NCI-H748 treated with DMSO at 0.1 percent for 48 hours (cell line): ENCODE measurements around the gene STEAP3.

ENCODE experiments used
- DNase-seq: peaks from one replicate; lab custom pipeline; 2025; lab: John Stamatoyannopoulos, UW

The STEAP3 gene

GRCh38 chr2:119294671-119295070 is 71.0 kb downstream of the STEAP3 start:
- DNase-seq = no peak

DNA sequence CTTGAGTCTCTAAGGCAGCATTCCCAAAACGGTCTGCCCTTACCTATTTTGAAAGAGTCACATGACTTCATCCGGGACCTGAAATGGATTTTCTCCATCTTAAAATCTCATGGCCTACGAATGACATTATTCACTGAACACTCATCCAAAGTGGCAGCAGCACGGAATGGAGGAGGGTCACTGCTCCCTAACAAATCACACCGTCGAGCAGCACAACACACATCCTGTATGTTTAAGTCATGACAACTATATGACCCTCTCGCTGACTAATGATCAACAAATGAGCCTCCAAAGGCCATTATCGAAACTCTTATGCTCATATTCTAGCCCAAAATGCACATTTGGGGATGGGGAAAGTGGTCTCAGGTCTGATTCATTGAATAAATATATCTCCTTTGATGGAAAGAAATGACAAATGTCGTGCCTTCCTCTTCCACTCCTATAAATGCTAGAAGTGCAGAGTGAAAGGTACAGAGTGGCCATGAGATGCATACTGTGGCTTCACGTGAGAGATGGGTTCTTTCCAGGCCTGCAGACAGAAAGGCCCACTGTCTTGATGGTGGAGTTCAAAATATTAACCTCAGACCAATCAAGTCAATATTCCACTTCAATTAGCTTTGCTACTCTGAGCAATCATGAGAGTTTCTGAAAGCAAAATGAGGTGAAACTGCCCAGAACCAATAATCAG is 72.2 kb downstream of the STEAP3 start:
- no peak for DNase-seq

DNA sequence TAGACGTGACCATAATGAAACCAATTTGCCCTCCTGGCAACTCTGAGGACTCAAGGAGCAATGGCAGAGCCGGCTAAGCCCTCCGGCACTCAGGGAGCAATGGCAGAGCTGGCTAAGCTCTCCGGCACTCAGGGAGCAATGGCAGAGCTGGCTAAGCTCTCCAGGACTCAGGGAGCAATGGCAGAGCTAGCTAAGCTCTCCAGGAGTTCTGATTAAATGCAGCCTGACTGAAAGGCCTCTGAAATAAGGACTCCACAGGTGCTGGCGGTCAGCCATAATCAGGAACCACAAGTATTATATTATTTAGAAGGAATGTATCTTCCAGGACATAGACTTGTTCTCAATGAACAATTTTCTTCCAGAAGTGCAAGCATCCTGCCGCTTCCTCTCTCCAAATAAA is 77.8 kb downstream of the STEAP3 start:
- no peak for DNase-seq

GRCh38 chr2:119304847-119305246 is 81.2 kb downstream of the STEAP3 start:
- DNase-seq = no peak

DNA sequence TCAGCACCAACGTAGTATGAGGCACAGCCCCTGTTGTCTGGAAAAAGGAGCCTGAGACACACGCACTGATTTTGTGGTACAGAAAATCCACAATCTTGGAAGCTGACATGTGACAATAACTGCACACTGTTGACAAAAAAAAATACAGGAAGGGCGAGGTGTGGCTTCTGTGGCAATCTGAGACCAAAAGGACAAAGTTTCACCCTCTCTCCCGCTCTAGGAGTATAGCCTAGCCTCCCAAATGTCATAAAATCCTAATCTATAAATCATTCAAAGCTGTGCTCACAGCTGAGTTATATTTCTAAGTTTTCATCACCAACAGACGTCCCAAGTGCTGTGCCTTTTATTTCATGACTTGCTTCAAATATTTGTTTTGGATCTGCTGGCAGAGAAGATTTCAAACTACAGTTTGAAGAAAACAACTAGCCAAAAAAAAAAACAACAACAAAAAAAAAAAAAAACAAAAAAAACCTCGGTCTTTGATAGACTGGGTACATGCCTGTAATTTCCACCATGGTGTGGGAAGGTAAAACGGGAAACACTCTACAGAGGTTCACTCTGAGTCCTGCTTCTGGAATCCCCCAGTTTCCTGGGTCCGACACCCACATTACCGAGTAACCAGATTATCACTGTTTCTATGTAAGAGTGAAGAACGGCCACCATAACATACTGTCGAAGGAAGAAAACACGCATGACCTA is 82.0 kb downstream of the STEAP3 start:
- DNase-seq = no peak

- DNase-seq = no peak
Measured at GRCh38 chr2:119306196-119306590, 82.6 kb downstream of the STEAP3 start.

DNA sequence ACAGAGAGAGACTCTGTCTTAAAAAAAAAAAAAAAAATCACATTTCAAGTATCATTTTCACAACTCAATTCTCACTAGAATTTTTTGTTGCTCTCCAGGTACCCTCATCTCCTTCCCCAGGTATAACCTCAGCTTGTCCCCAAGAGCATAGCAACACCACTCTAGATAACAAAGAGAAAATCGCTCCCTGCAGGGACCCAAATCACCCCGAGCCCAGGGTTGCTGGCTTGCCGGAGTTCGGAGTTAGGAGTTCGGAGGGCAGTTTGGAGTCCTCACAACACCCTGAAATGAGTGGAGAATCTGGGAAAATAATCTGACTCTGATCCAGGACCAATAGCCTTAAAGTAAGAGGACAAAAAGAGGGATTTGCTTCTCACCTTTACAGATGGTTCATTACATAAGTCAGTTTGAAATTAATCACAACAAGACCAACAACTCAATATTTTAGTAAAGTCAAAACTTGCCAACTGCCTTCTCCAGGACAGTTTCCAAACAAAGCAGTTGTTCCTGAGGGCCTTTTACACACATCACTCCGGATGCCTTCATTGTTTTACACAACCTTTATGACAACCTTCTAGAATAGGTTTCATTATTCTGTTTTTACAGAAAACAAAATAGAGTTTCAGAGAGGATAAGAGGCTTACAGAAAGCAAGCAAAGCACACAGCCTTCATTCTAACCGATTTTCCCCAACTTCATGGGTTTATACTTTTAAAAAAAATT is 83.9 kb downstream of the STEAP3 start:
- no peak for DNase-seq

DNA sequence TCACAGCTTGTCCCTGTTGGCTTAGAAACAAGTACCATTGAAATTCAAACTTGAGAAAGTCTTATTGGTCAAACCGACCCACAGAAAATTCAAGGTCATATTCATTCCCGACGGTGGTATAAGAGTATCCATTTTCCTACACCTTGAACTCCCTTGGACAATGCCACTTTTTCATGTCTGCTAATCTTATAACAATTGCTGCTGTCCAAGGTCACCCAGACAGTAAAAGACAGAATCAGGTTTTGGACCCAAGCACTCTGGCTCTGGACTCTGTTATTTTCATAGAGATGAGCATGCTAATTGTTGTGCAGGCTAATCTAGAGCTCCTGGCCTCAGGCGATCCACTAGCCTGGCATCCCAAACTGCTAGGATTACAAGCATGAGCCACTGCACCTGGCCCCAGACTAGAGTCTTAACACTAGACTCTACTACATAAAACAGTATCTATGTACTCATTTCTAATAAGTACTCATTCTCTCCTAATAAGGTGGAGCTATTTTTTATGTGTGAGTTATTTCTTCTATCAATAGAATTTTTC is 85.2 kb downstream of the STEAP3 start:
- no peak for DNase-seq

DNA sequence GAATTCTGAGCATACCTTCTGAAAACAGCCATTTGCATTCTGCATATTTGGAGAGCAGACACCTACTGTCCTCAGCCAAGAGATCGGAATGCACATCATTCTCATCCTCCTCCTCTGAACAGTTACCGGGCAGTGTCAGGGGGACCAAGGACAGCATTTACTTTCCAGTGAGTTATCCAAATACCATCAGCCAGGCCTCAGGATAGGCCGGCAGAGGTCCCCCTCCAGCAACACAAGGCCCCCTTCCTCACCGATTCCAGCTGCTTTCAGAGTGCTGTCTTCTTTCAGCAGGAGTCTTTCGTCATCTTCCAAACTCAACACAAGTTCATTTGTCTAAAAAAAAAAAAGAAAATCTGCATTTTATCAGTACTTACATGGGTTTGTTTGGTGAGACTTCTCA is 87.7 kb downstream of the STEAP3 start:
- no peak for DNase-seq

DNA sequence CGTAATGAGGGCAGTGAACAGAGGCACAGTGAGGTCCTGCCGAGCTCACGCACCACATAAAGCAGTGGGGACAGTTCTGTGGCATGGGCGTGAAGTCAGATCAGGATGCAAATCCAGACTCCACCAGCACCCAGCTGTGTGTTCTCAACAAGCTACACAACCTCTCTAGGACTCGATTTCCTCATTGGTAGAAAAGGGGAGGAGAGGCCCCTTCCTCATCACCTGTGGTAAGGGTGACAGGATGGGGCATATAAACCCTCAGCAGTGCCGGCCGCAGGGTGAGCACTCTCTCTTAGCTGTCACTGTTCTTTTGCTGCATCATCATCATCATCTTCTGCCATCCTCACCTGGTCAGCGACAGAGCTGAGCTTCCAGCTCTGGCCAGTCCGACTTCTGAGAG is 88.2 kb downstream of the STEAP3 start:
- no peak for DNase-seq
